ENCODE data around the gene TSPYL4.
A peak's percentile ranks its signal among the peaks of the same experiment; 100 is the strongest.
"Not testable (repeated sequence)": the region's sequence is repeated elsewhere in the genome, so short reads cannot be mapped to it uniquely, and the experiment has no call there.

Gene TSPYL4
- long read RNA-seq, donor 1, full-length matches to known transcripts = 162 of 162 reads
- long read RNA-seq, donor 1, partial matches to known transcripts = 0 of 162 reads
- long read RNA-seq, donor 1, other reads (novel, unspliced or antisense) = 0 of 162 reads
- long read RNA-seq, donor 2, full-length matches to known transcripts = 82 of 82 reads
- long read RNA-seq, donor 2, partial matches to known transcripts = 0 of 82 reads
- long read RNA-seq, donor 2, other reads (novel, unspliced or antisense) = 0 of 82 reads
- long read RNA-seq, donor 3, full-length matches to known transcripts = 92 of 92 reads
- long read RNA-seq, donor 3, partial matches to known transcripts = 0 of 92 reads
- long read RNA-seq, donor 3, other reads (novel, unspliced or antisense) = 0 of 92 reads
- long read RNA-seq, donor 4, full-length matches to known transcripts = 186 of 186 reads
- long read RNA-seq, donor 4, partial matches to known transcripts = 0 of 186 reads
- long read RNA-seq, donor 4, other reads (novel, unspliced or antisense) = 0 of 186 reads
- long read RNA-seq, donor 5, full-length matches to known transcripts = 128 of 128 reads
- long read RNA-seq, donor 5, partial matches to known transcripts = 0 of 128 reads
- long read RNA-seq, donor 5, other reads (novel, unspliced or antisense) = 0 of 128 reads
- long read RNA-seq, donor 6, full-length matches to known transcripts = 133 of 133 reads
- long read RNA-seq, donor 6, partial matches to known transcripts = 0 of 133 reads
- long read RNA-seq, donor 6, other reads (novel, unspliced or antisense) = 0 of 133 reads
- long read RNA-seq, donor 7, full-length matches to known transcripts = 264 of 264 reads
- long read RNA-seq, donor 7, partial matches to known transcripts = 0 of 264 reads
- long read RNA-seq, donor 7, other reads (novel, unspliced or antisense) = 0 of 264 reads
- long read RNA-seq, donor 8, full-length matches to known transcripts = 131 of 131 reads
- long read RNA-seq, donor 8, partial matches to known transcripts = 0 of 131 reads
- long read RNA-seq, donor 8, other reads (novel, unspliced or antisense) = 0 of 131 reads

- peak; percentile 91 for DNase-seq
Observed at GRCh38 chr6:116253505-116254296, at the start of gene TSPYL4. TSPYL4 (minus strand) TSS chr6:116254075; CDS start chr6:116254008, 67 bp downstream.

GRCh38 chr6:116301104-116301503, 47.2 kb upstream of the TSPYL4 start:
- no peak for DNase-seq

- no peak for DNase-seq
Observed at GRCh38 chr6:116300566-116300965, 46.7 kb upstream of the TSPYL4 start.

GRCh38 chr6:116298973-116299372, 45.1 kb upstream of the TSPYL4 start:
- no peak for DNase-seq

- DNase-seq = no peak
Observed at GRCh38 chr6:116298273-116298672, 44.4 kb upstream of the TSPYL4 start.

- no peak for DNase-seq
Observed at GRCh38 chr6:116292553-116292952, 38.7 kb upstream of the TSPYL4 start.

- DNase-seq = no peak
Observed at GRCh38 chr6:116291701-116292396, 38.0 kb upstream of the TSPYL4 start.

- DNase-seq = no peak
Observed at GRCh38 chr6:116290799-116291198, 36.9 kb upstream of the TSPYL4 start.

- no peak for DNase-seq
Observed at GRCh38 chr6:116289876-116290275, 36.0 kb upstream of the TSPYL4 start.

- DNase-seq = peak; percentile 13
Observed at GRCh38 chr6:116287689-116288282, 33.9 kb upstream of the TSPYL4 start.

GRCh38 chr6:116286773-116287358, 33.0 kb upstream of the TSPYL4 start:
- no peak for DNase-seq

- DNase-seq = not testable (repeated sequence)
Observed at GRCh38 chr6:116284984-116285383, 31.1 kb upstream of the TSPYL4 start.

GRCh38 chr6:116283191-116283590, 29.3 kb upstream of the TSPYL4 start:
- no peak for DNase-seq

- DNase-seq = no peak
Observed at GRCh38 chr6:116282698-116283097, 28.8 kb upstream of the TSPYL4 start.

GRCh38 chr6:116280933-116281316, 27.1 kb upstream of the TSPYL4 start:
- no peak for DNase-seq

- DNase-seq = peak; percentile 34
Observed at GRCh38 chr6:116280161-116280932, 26.5 kb upstream of the TSPYL4 start.

- peak; percentile 98 for DNase-seq
Observed at GRCh38 chr6:116279232-116280160, 25.6 kb upstream of the TSPYL4 start, which contains the start of gene TSPYL1. TSPYL1 (minus strand) TSS chr6:116279930; CDS start chr6:116279830, 100 bp downstream.

GRCh38 chr6:116278854-116279231, 25.0 kb upstream of the TSPYL4 start:
- DNase-seq = no peak

- DNase-seq = no peak
Observed at GRCh38 chr6:116278481-116278829, 24.6 kb upstream of the TSPYL4 start.

All from right kidney (tissue), 9 donors.